ENCODE results near the gene SPANXN3.

The SPANXN3 gene

DNA sequence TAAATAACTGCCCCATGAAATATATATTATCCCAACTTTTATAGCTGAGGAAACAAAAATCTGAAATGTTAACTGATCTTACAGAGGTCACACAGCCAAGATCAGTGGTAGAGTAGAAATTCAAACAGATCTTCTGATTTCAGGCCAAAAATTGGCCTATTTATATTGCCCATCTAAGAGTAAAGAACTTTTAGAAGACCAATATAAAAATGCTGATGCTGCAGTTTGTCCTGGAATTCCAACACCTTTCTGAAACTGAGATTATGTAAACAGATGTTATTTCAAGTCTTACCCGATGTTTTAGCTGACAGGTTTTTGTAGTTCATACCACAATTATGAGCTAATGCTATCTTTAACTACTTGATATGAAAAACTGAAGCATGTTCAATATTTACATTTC is 51.1 kb downstream of the SPANXN3 start:
- TF ChIP-seq, protein P1, sequence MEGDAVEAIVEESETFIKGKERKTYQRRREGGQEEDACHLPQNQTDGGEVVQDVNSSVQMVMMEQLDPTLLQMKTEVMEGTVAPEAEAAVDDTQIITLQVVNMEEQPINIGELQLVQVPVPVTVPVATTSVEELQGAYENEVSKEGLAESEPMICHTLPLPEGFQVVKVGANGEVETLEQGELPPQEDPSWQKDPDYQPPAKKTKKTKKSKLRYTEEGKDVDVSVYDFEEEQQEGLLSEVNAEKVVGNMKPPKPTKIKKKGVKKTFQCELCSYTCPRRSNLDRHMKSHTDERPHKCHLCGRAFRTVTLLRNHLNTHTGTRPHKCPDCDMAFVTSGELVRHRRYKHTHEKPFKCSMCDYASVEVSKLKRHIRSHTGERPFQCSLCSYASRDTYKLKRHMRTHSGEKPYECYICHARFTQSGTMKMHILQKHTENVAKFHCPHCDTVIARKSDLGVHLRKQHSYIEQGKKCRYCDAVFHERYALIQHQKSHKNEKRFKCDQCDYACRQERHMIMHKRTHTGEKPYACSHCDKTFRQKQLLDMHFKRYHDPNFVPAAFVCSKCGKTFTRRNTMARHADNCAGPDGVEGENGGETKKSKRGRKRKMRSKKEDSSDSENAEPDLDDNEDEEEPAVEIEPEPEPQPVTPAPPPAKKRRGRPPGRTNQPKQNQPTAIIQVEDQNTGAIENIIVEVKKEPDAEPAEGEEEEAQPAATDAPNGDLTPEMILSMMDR (IDR thresholded peaks at IDR 0.05; ENCODE audit: insufficient read depth, low read length, poor library complexity, severe bottlenecking): no peak
- Histone ChIP-seq H3K4me3 (replicated peaks; ENCODE audit: low read depth, low read length) (no peak overlapping the region), H3K36me3 (ENCODE audit: control insufficient read depth, insufficient read depth, low read length) (no peaks in the 10 kb centered on the region), H3K27me3 (replicated peaks; ENCODE audit: control insufficient read depth, insufficient read depth, low read length) (no peaks in the 10 kb centered on the region)
- no peak for DNase-seq (ENCODE audit: extremely low read depth, insufficient read length)

- TF ChIP-seq, protein P1 (IDR thresholded peaks at IDR 0.05; ENCODE audit: insufficient read depth, low read length, poor library complexity, severe bottlenecking): no peak
- no peak for DNase-seq (ENCODE audit: extremely low read depth, insufficient read length)
- Histone ChIP-seq H3K4me3 (replicated peaks; ENCODE audit: low read depth, low read length) (no peak overlapping the region), H3K27me3 (replicated peaks; ENCODE audit: control insufficient read depth, insufficient read depth, low read length) (no peaks in the 10 kb centered on the region), H3K36me3 (ENCODE audit: control insufficient read depth, insufficient read depth, low read length) (no peaks in the 10 kb centered on the region)
These were observed 54.6 kb downstream of the SPANXN3 start for GRCh38 chrX:143462696-143463095.

DNA sequence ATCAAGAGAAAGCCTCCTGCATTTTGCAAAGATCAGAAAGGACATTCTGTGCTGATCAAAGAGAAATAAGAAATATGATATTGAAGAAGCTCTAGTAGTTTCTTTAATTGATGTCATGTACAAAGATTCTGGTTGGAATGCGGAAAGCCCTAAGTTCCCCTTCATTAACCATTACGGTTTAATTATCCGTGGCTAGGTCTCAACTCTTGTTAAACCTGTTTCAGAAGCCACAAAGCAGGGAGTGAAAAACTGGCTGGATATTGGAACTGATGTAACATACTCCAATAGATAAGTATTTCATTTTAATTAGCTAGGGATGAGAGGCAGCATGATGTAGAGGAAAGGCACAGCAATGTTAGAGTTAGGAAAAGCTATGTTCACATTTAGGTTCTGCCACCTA is 55.7 kb downstream of the SPANXN3 start:
- TF ChIP-seq, protein P1 (IDR thresholded peaks at IDR 0.05; ENCODE audit: insufficient read depth, low read length, poor library complexity, severe bottlenecking): no peak
- DNase-seq (ENCODE audit: extremely low read depth, insufficient read length): no peak
- Histone ChIP-seq H3K36me3 (ENCODE audit: control insufficient read depth, insufficient read depth, low read length) (no peaks in the 10 kb centered on the region), H3K4me3 (replicated peaks; ENCODE audit: low read depth, low read length) (no peak overlapping the region), H3K27me3 (replicated peaks; ENCODE audit: control insufficient read depth, insufficient read depth, low read length) (no peaks in the 10 kb centered on the region)

Measured in GM06990 (cell line).